CD4-positive, alpha-beta T cell (primary cell): ENCODE measurements around the gene MMRN1. TPM values are rescaled to one million over a fixed set of nuclear protein-coding genes. Genes with fewer than 3 reads are reported as not detected.

Source experiments
- ATAC-seq: fragments of 200-7000 bp; cut with Tn5 transposase; one replicate; pipeline ENCODE4 v1.10.0; 2022; ENCODE audit warnings: mild to moderate bottlenecking; ENCODE audit not compliant: poor library complexity
- CTCF ChIA-PET: fragments of 350-600 bp; sonication (Branson Sonifier 250); formaldehyde crosslinking; loops from one replicate; lab custom pipeline; 2021; ENCODE audit warnings: antibody characterized with exemption, inconsistent platforms; lab: Charles Lee
- POLR2A ChIA-PET: fragments of 350-600 bp; sonication (Branson Sonifier 250); formaldehyde crosslinking; loops from one replicate; lab custom pipeline; 2021; ENCODE audit warnings: antibody characterized with exemption, inconsistent platforms; lab: Charles Lee
- DNase-seq, 14 experiments: peaks; one replicate each; pipeline ENCODE4 v3.0.0-alpha.2; 2013 to 2020; ENCODE audit warnings: mixed read lengths in 2 of 14
- H3K27ac ChIP-seq, 2 donors: one replicate each; pipeline versions ENCODE4 v1.5.1 to v1.7.0; 2013; ENCODE audit warnings: low read length in 2 of 2, low read depth in 1 of 2, mild to moderate bottlenecking in 1 of 2
- H3K27me3 ChIP-seq, 2 experiments: 1 replicate in 1 of 2; 2 replicates in 1 of 2; pipeline versions ENCODE4 v1.6.1 to v1.7.0; 2013; ENCODE audit warnings: low read length in 2 of 2, control low read depth in 1 of 2, mild to moderate bottlenecking in 1 of 2, moderate library complexity in 1 of 2; ENCODE audit not compliant: insufficient read depth in 2 of 2, control insufficient read depth in 1 of 2
- H3K36me3 ChIP-seq: one replicate; pipeline ENCODE4 v1.6.1; 2013; ENCODE audit warnings: low read length, control low read depth; ENCODE audit not compliant: insufficient read depth
- H3K4me1 ChIP-seq: one replicate; pipeline ENCODE4 v1.6.1; 2013; ENCODE audit warnings: low read length, control low read depth; ENCODE audit not compliant: insufficient read depth
- H3K4me3 ChIP-seq: one replicate; pipeline ENCODE4 v1.5.1; 2013; ENCODE audit warnings: mild to moderate bottlenecking, low read length, moderate library complexity
- H3K9me3 ChIP-seq, 2 experiments: 1 replicate in 1 of 2; 2 replicates in 1 of 2; pipeline versions ENCODE4 v1.6.1 to v1.7.0; 2013; ENCODE audit warnings: low read length in 2 of 2, mild to moderate bottlenecking in 2 of 2, control low read depth in 1 of 2, moderate library complexity in 1 of 2; ENCODE audit not compliant: control insufficient read depth in 1 of 2, insufficient read depth in 1 of 2
- H3K27ac Mint-ChIP-seq: one replicate; pipeline ENCODE4 v1.8.0; 2020; ENCODE audit warnings: mixed read lengths
- H3K27me3 Mint-ChIP-seq: one replicate; pipeline ENCODE4 v1.8.0; 2021; ENCODE audit warnings: mixed read lengths
- H3K36me3 Mint-ChIP-seq: one replicate; pipeline ENCODE4 v1.8.0; 2021; ENCODE audit warnings: low read depth, mixed read lengths
- H3K4me1 Mint-ChIP-seq: one replicate; pipeline ENCODE4 v1.8.0; 2021; ENCODE audit warnings: low read depth, mixed read lengths
- H3K4me3 Mint-ChIP-seq: one replicate; pipeline ENCODE4 v1.8.0; 2020; ENCODE audit warnings: mild to moderate bottlenecking, mixed read lengths
- H3K9me3 Mint-ChIP-seq: one replicate; pipeline ENCODE4 v1.8.0; 2020; ENCODE audit warnings: mixed read lengths
- CTCF ChIP-seq: fragments of 200-600 bp; IDR thresholded peaks from one replicate; pipeline ENCODE4 v1.8.0; 2022; ENCODE audit warnings: antibody characterized with exemption, mild to moderate bottlenecking
- intact Hi-C, 2 experiments: fragments of 100-400 bp; cut with DNase I in 1 of 2; cut with micrococcal nuclease in 1 of 2; formaldehyde crosslinking; loops; one replicate each; pipeline versions ENCODE4 v1.15.1 to v1.9.0; 2023 to 2025; cut with DNase I, micrococcal nuclease
- total RNA-seq, 174 experiments: library from RNA in 2 of 174; stranded (reverse) in 2 of 174; gene quantifications; one replicate each; pipeline ENCODE4 v1.2.3 and lab custom pipeline; 2021 to 2026

The MMRN1 gene
- total RNA-seq, 2 experiments from 2014 or later = 0.19 to 0.22 TPM

GRCh38 chr4:89913623-89914022 lies 19.0 kb downstream of the MMRN1 start:
- intact Hi-C loops = no loop called here
- H3K27me3 Mint-ChIP-seq = no peaks in the 10 kb centered on the region
- ChIA-PET POLR2A (no interaction called here), CTCF (no interaction called here)
- no peak overlapping the region for H3K27ac Mint-ChIP-seq
- DNase-seq (no peak), ATAC-seq (no peak)
- H3K36me3 Mint-ChIP-seq = no peaks in the 10 kb centered on the region
- Histone ChIP-seq H3K4me3 (no peak overlapping the region), H3K4me1 (no peaks in the 10 kb centered on the region), H3K27me3 (no peaks in the 10 kb centered on the region), H3K36me3 (no peaks in the 10 kb centered on the region), H3K27ac (no peak overlapping the region), H3K9me3 (no peaks in the 10 kb centered on the region)
- no peak overlapping the region for H3K4me3 Mint-ChIP-seq
- H3K9me3 Mint-ChIP-seq = no peaks in the 10 kb centered on the region
- H3K4me1 Mint-ChIP-seq = no peaks in the 10 kb centered on the region
- TF ChIP-seq CTCF = no peak

- DNase-seq (no peak), ATAC-seq (no peak)
- intact Hi-C loops = no loop called here
- Histone ChIP-seq H3K36me3 (no peaks in the 10 kb centered on the region), H3K4me3 (no peak overlapping the region), H3K4me1 (no peaks in the 10 kb centered on the region), H3K27ac (no peak overlapping the region), H3K9me3 (no peaks in the 10 kb centered on the region), H3K27me3 (no peaks in the 10 kb centered on the region)
- no peaks in the 10 kb centered on the region for H3K27me3 Mint-ChIP-seq
- H3K27ac Mint-ChIP-seq = no peak overlapping the region
- TF ChIP-seq CTCF = no peak
- CTCF ChIA-PET = no interaction called here
- no peaks in the 10 kb centered on the region for H3K4me1 Mint-ChIP-seq
- no peaks in the 10 kb centered on the region for H3K36me3 Mint-ChIP-seq
- H3K4me3 Mint-ChIP-seq = no peak overlapping the region
- POLR2A ChIA-PET = interaction anchor here (0.6 kb wide), 1 partner anchor 677 kb away, joined by 3 read pairs; no protein-coding TSS in a partner anchor
- no peaks in the 10 kb centered on the region for H3K9me3 Mint-ChIP-seq
Measured at GRCh38 chr4:89914609-89915550, 20.2 kb downstream of the MMRN1 start.

- Mint-ChIP-seq H3K9me3 (no peaks in the 10 kb centered on the region), H3K36me3 (no peaks in the 10 kb centered on the region), H3K27ac (no peak overlapping the region), H3K27me3 (no peaks in the 10 kb centered on the region), H3K4me3 (no peak overlapping the region), H3K4me1 (no peaks in the 10 kb centered on the region)
- Histone ChIP-seq H3K4me3 (no peak overlapping the region), H3K27ac (no peak overlapping the region), H3K36me3 (no peaks in the 10 kb centered on the region), H3K9me3 (no peaks in the 10 kb centered on the region), H3K27me3 (no peaks in the 10 kb centered on the region), H3K4me1 (no peaks in the 10 kb centered on the region)
- ATAC-seq (no peak), DNase-seq (no peak)
- intact Hi-C loops = no loop called here
- TF ChIP-seq CTCF = no peak
- ChIA-PET CTCF (no interaction called here), POLR2A (no interaction called here)
Measured at GRCh38 chr4:89915937-89916336, 21.3 kb downstream of the MMRN1 start.
